Lower leg skin (tissue), 3 donors: ENCODE data around the gene C19orf53.

Source experiments
- CTCF ChIP-seq, 3 donors: fragments of 450-650 bp; IDR thresholded peaks; one replicate each; pipeline ENCODE4 v1.5.1; 2016; ENCODE audit warnings: antibody characterized with exemption in 3 of 3, mild to moderate bottlenecking in 3 of 3, moderate library complexity in 2 of 3
- POLR2A ChIP-seq, 2 donors: fragments of 450-650 bp; IDR thresholded peaks; one replicate each; pipeline ENCODE4 v1.6.1; 2016 to 2017; ENCODE audit warnings: antibody characterized with exemption in 2 of 2, mild to moderate bottlenecking in 1 of 2, moderate library complexity in 1 of 2

GRCh38 chr19:13727798-13728197 is 46.5 kb upstream of the C19orf53 start:
- TF ChIP-seq CTCF (IDR thresholded peaks at IDR 0.05) = no peak
- TF ChIP-seq POLR2A (IDR thresholded peaks at IDR 0.05) = no peak
